ENCODE results near the gene GLRX3. TPM values are rescaled to one million over a fixed set of nuclear protein-coding genes. Genes with fewer than 3 reads are reported as not detected.
"Not testable (repeated sequence)": the region's sequence is repeated elsewhere in the genome, so short reads cannot be mapped to it uniquely, and the experiment has no call there.

The GLRX3 gene
- total and polyA plus RNA-seq, 2 donors (not counting 3 experiments of a cell fraction or from before 2014, with no cell fraction given) = 71.6 to 132 TPM

DNA sequence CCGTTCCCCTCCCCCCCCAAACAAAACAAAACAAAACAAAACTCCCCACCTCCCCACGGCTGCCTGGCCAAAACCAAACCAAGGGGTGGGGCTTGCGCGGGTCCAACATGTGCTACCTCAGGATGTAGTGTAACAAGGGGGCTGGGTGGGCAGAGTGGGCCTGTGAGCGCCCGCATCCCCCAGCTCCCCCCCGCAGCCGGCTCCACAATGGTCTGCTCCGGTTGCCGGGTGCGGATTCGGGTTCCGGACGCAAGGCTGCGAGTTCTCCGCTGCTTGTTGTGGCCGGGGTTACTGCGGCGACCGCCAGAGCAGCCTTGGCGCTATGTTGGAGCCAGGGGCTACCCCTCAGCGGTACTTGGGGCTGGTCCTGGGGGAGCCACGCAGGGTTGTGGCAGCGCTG is 30.5 kb upstream of the GLRX3 start:
- H3K9me1 ChIP-seq (replicated peaks; ENCODE audit: control insufficient read depth, extremely low read depth, insufficient read depth, low read length) = no peaks in the 10 kb centered on the region
- intact Hi-C loops (cut with micrococcal nuclease) (no loop called here), dilution Hi-C loops (cut with MboI; ENCODE audit: extremely low pct_ligation_motif_present, low sequenced_read_pairs) (no loop called here)
- DNase-seq (ENCODE audit: low read depth, low spot score) (no peak), FAIRE-seq (no peak)
- BruUV-seq (replicated peaks) = no TSS peak
- peaks cover 9% of the 10 kb centered on the region for H3K4me1 ChIP-seq (ENCODE audit: control insufficient read depth, extremely low read depth, insufficient read depth, low read length)
- no peak overlapping the region for H3K9ac ChIP-seq (replicated peaks; ENCODE audit: extremely low read depth, insufficient read depth, low read length)
- no peak overlapping the region for H2AFZ ChIP-seq (ENCODE audit: low read depth, low read length)
- no peak overlapping the region for H3K27ac ChIP-seq (ENCODE audit: insufficient read depth, low read depth, low read length)
- ChIA-PET CTCF (interaction anchor here (1.0 kb wide), 1 partner anchor 22 kb away, joined by 3 read pairs; no protein-coding TSS in a partner anchor), POLR2A (no interaction called here)
- no peaks in the 10 kb centered on the region for H4K20me1 ChIP-seq (replicated peaks; ENCODE audit: control insufficient read depth, extremely low read depth, insufficient read depth, low read length)
- no peaks in the 10 kb centered on the region for H3K27me3 ChIP-seq (ENCODE audit: control insufficient read depth in 2 of 2, insufficient read depth in 2 of 2, low read length in 2 of 2)
- no peaks in the 10 kb centered on the region for H3K36me3 ChIP-seq (ENCODE audit: control insufficient read depth in 2 of 2, extremely low read depth in 1 of 2, insufficient read depth in 2 of 2, low read length in 2 of 2)
- H3K79me2 ChIP-seq (ENCODE audit: control insufficient read depth, insufficient read depth, low read length) = no peaks in the 10 kb centered on the region
- H3K4me2 ChIP-seq (ENCODE audit: insufficient read depth, low read length) = no peak overlapping the region
- TF ChIP-seq POLR2A (IDR thresholded peaks at IDR 0.05; ENCODE audit: low read depth, low read length) = no peak
- TF ChIP-seq POLR2AphosphoS5 (IDR thresholded peaks at IDR 0.05; ENCODE audit: insufficient read depth, low read depth, low read length) = no peak
- no peak for TF ChIP-seq JUN (IDR thresholded peaks at IDR 0.05; ENCODE audit: borderline replicate concordance, insufficient read depth, insufficient read length, low read depth)
- no peak for TF ChIP-seq FOS (IDR thresholded peaks at IDR 0.05; ENCODE audit: borderline replicate concordance, insufficient read depth, low read length)
- TF ChIP-seq EZH2 (IDR thresholded peaks at IDR 0.05; ENCODE audit: borderline replicate concordance, low read depth, low read length, severe bottlenecking) = no peak
- TF ChIP-seq GATA2 (IDR thresholded peaks at IDR 0.05; ENCODE audit: insufficient read depth, insufficient read length, low read depth, low read length) = no peak
- no peak for TF ChIP-seq MAX (IDR thresholded peaks at IDR 0.05; ENCODE audit: insufficient read depth, insufficient read length)
- H3K9me3 ChIP-seq (replicated peaks; ENCODE audit: control insufficient read depth, insufficient read depth, low read length) = no peaks in the 10 kb centered on the region
- no peak overlapping the region for H3K4me3 ChIP-seq (replicated peaks in 1 of 3; ENCODE audit: insufficient read depth in 1 of 3, low read depth in 1 of 3, low read length in 3 of 3)

GRCh38 chr10:130108146-130108545 is 28.0 kb upstream of the GLRX3 start:
- intact Hi-C loops (cut with micrococcal nuclease); H3K9me3 ChIP-seq (replicated peaks; ENCODE audit: control insufficient read depth, insufficient read depth, low read length); H2AFZ ChIP-seq (ENCODE audit: low read depth, low read length); H3K4me3 ChIP-seq (replicated peaks in 1 of 3; ENCODE audit: insufficient read depth in 1 of 3, low read depth in 1 of 3, low read length in 3 of 3); H3K9me1 ChIP-seq (replicated peaks; ENCODE audit: control insufficient read depth, extremely low read depth, insufficient read depth, low read length); CTCF ChIA-PET; POLR2A ChIA-PET; H3K9ac ChIP-seq (replicated peaks; ENCODE audit: extremely low read depth, insufficient read depth, low read length); H3K4me2 ChIP-seq (ENCODE audit: insufficient read depth, low read length); H3K27ac ChIP-seq (ENCODE audit: insufficient read depth, low read depth, low read length); H3K27me3 ChIP-seq (ENCODE audit: control insufficient read depth in 2 of 2, insufficient read depth in 2 of 2, low read length in 2 of 2); BruUV-seq (replicated peaks); FAIRE-seq; dilution Hi-C loops (cut with MboI; ENCODE audit: extremely low pct_ligation_motif_present, low sequenced_read_pairs); H3K79me2 ChIP-seq (ENCODE audit: control insufficient read depth, insufficient read depth, low read length); DNase-seq (ENCODE audit: low read depth, low spot score); H3K36me3 ChIP-seq (ENCODE audit: control insufficient read depth in 2 of 2, extremely low read depth in 1 of 2, insufficient read depth in 2 of 2, low read length in 2 of 2); H4K20me1 ChIP-seq (replicated peaks; ENCODE audit: control insufficient read depth, extremely low read depth, insufficient read depth, low read length): not testable (repeated sequence)
- H3K4me1 ChIP-seq (ENCODE audit: control insufficient read depth, extremely low read depth, insufficient read depth, low read length) = peaks cover 13% of the 10 kb centered on the region

All from endothelial cell of umbilical vein (primary cell).